Panc1 (cell line): ENCODE results near the gene RIMOC1. TPM values are rescaled to one million over a fixed set of nuclear protein-coding genes. Genes with fewer than 3 reads are reported as not detected.

Experiments used
- ATAC-seq: fragments of 200-7000 bp; cut with Tn5 transposase; 2 replicates; pipeline ENCODE4 v1.9.1; 2020; ENCODE audit warnings: mild to moderate bottlenecking, moderate library complexity
- BruUV-seq: library from RNA; stranded (reverse); fragments of 400-500 nt; replicated peaks from 2 replicates; lab custom pipeline; 2021; lab: Mats Ljungman, UMichigan
- CTCF ChIA-PET: fragments of 300-600 bp; sonication (Branson Sonifier 250); formaldehyde crosslinking; loops from one replicate; lab custom pipeline; 2022; ENCODE audit warnings: antibody characterized with exemption; lab: Charles Lee
- POLR2A ChIA-PET: fragments of 300-600 bp; sonication (Branson Sonifier 250); formaldehyde crosslinking; loops from one replicate; lab custom pipeline; 2022; ENCODE audit warnings: antibody characterized with exemption; lab: Charles Lee
- DNase-seq: peaks from one replicate; pipeline ENCODE4 v3.0.0-alpha.2; 2010; ENCODE audit warnings: low read depth, low spot score
- H3K27ac ChIP-seq: 2 replicates; pipeline ENCODE4 v1.5.1; 2011; ENCODE audit warnings: mild to moderate bottlenecking, low read length, inconsistent platforms
- H3K27me3 ChIP-seq: fragments of 200-500 bp; sonication (Bioruptor generic); 2 replicates; pipeline ENCODE4 v1.6.0; 2014; ENCODE audit warnings: low read length, inconsistent platforms; ENCODE audit not compliant: control insufficient read depth, insufficient read depth
- H3K36me3 ChIP-seq: fragments of 200-500 bp; sonication (Bioruptor generic); 2 replicates; pipeline ENCODE4 v1.5.1; 2014; ENCODE audit warnings: inconsistent platforms, mild to moderate bottlenecking, low read length, moderate library complexity; ENCODE audit not compliant: control insufficient read depth, insufficient read depth
- H3K4me1 ChIP-seq: 2 replicates; pipeline ENCODE4 v1.5.1; 2011; ENCODE audit warnings: inconsistent platforms, mild to moderate bottlenecking, low read length, moderate library complexity; ENCODE audit not compliant: control insufficient read depth, insufficient read depth
- H3K4me3 ChIP-seq, 2 experiments: 2 replicates each; pipeline ENCODE4 v1.5.1; 2011 to 2012; ENCODE audit warnings: low read depth in 2 of 2, low read length in 2 of 2, mild to moderate bottlenecking in 2 of 2, inconsistent platforms in 1 of 2, moderate library complexity in 1 of 2
- H3K9me3 ChIP-seq: fragments of 200-500 bp; sonication (Bioruptor generic); 2 replicates; pipeline ENCODE4 v1.5.1; 2014; ENCODE audit warnings: low read depth, mild to moderate bottlenecking, inconsistent platforms, low read length, moderate library complexity; ENCODE audit not compliant: control insufficient read depth, insufficient read depth
- CTCF ChIP-seq: fragments of 450-650 bp; IDR thresholded peaks from 2 replicates; pipeline ENCODE4 v1.5.1; 2017; ENCODE audit warnings: mild to moderate bottlenecking
- POLR2AphosphoS5 ChIP-seq: IDR thresholded peaks from 2 replicates; pipeline ENCODE4 v1.6.1; 2012; ENCODE audit warnings: mild to moderate bottlenecking, low read depth, low read length, moderate library complexity
- SIN3A ChIP-seq: IDR thresholded peaks from 2 replicates; pipeline ENCODE4 v1.6.1; 2012; ENCODE audit warnings: low read depth, mild to moderate bottlenecking, low read length, moderate library complexity, borderline replicate concordance; ENCODE audit not compliant: insufficient read depth
- TCF7L2 ChIP-seq: IDR thresholded peaks from 2 replicates; pipeline ENCODE4 v1.6.1; 2011; ENCODE audit warnings: mild to moderate bottlenecking, low read depth, low read length, inconsistent platforms
- in situ Hi-C: cut with HindIII; loops from 2 replicates; pipeline ENCODE4 v1.10.0; 2016; ENCODE audit warnings: low sequenced_read_pairs, low pct_unique_long_range_greater_than_20kb
- intact Hi-C: fragments of 100-400 bp; cut with micrococcal nuclease; formaldehyde crosslinking; loops from one replicate; pipeline ENCODE4 v1.10.0; 2022; ENCODE audit not compliant: unreplicated experiment
- total RNA-seq: library from RNA; stranded (reverse); gene quantifications from one replicate; pipeline ENCODE4 v1.2.1, GENCODE V29; 2021; ENCODE audit not compliant: unreplicated experiment
- TF ChIP-seq, protein P1 (sequence below), 2 experiments: IDR thresholded peaks; 2 replicates each; pipeline ENCODE4 v1.6.1; 2011 to 2012; ENCODE audit warnings: low read depth in 2 of 2, control low read depth in 1 of 2, low read length in 1 of 2, mild to moderate bottlenecking in 1 of 2, moderate library complexity in 1 of 2; ENCODE audit not compliant: insufficient read depth in 1 of 2

The RIMOC1 gene
- total RNA-seq, 1 experiment from 2014 or later: 24.5 TPM

- Histone ChIP-seq H3K4me3 (no peak overlapping the region), H3K27ac (no peak overlapping the region), H3K9me3 (no peaks in the 10 kb centered on the region), H3K36me3 (peaks cover 2% of the 10 kb centered on the region; the same call in 1 of the 2 replicates), H3K27me3 (peaks cover 18% of the 10 kb centered on the region), H3K4me1 (peaks cover 4% of the 10 kb centered on the region; the same call in 1 of the 2 replicates)
- CTCF ChIA-PET: no interaction called here
- POLR2A ChIA-PET: no interaction called here
- ATAC-seq (no peak), DNase-seq (no peak)
- BruUV-seq: no TSS peak
- TF ChIP-seq POLR2AphosphoS5 (no peak), SIN3A (no peak), TCF7L2 (no peak), CTCF (no peak)
- TF ChIP-seq, protein P1, sequence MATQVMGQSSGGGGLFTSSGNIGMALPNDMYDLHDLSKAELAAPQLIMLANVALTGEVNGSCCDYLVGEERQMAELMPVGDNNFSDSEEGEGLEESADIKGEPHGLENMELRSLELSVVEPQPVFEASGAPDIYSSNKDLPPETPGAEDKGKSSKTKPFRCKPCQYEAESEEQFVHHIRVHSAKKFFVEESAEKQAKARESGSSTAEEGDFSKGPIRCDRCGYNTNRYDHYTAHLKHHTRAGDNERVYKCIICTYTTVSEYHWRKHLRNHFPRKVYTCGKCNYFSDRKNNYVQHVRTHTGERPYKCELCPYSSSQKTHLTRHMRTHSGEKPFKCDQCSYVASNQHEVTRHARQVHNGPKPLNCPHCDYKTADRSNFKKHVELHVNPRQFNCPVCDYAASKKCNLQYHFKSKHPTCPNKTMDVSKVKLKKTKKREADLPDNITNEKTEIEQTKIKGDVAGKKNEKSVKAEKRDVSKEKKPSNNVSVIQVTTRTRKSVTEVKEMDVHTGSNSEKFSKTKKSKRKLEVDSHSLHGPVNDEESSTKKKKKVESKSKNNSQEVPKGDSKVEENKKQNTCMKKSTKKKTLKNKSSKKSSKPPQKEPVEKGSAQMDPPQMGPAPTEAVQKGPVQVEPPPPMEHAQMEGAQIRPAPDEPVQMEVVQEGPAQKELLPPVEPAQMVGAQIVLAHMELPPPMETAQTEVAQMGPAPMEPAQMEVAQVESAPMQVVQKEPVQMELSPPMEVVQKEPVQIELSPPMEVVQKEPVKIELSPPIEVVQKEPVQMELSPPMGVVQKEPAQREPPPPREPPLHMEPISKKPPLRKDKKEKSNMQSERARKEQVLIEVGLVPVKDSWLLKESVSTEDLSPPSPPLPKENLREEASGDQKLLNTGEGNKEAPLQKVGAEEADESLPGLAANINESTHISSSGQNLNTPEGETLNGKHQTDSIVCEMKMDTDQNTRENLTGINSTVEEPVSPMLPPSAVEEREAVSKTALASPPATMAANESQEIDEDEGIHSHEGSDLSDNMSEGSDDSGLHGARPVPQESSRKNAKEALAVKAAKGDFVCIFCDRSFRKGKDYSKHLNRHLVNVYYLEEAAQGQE (IDR thresholded peaks at IDR 0.05; ENCODE audit: insufficient read depth in 1 of 2, low read depth in 2 of 2, low read length in 1 of 2): no peak
- in situ Hi-C loops (no loop called here), intact Hi-C loops (no loop called here)
Measured at GRCh38 chr5:41875121-41875520, 29.0 kb upstream of the RIMOC1 start.

GRCh38 chr5:41876678-41877077 lies 27.5 kb upstream of the RIMOC1 start:
- ATAC-seq: no peak
- no peak for DNase-seq
- ChIA-PET POLR2A (no interaction called here), CTCF (no interaction called here)
- no peaks in the 10 kb centered on the region for H3K9me3 ChIP-seq
- TF ChIP-seq TCF7L2 (no peak), CTCF (no peak), SIN3A (no peak), POLR2AphosphoS5 (no peak)
- TF ChIP-seq, protein P1 (IDR thresholded peaks at IDR 0.05; ENCODE audit: insufficient read depth in 1 of 2, low read depth in 2 of 2, low read length in 1 of 2): no peak
- no TSS peak for BruUV-seq
- intact Hi-C loops (no loop called here), in situ Hi-C loops (no loop called here)
- no peaks in the 10 kb centered on the region for H3K4me1 ChIP-seq
- no peak overlapping the region for H3K4me3 ChIP-seq
- H3K36me3 ChIP-seq: peaks cover 2% of the 10 kb centered on the region; the same call in 1 of the 2 replicates
- H3K27me3 ChIP-seq: peaks cover 13% of the 10 kb centered on the region
- no peak overlapping the region for H3K27ac ChIP-seq
